ENCODE measurements around the gene LRCH3. TPM values are rescaled to one million over a fixed set of nuclear protein-coding genes. Genes with fewer than 3 reads are reported as not detected.

The LRCH3 gene
- 11.0 to 18.8 TPM (median 13.2 TPM) in 5 replicates for total RNA-seq (2022; extraction: Qiagen RNA extraction; ENCODE audit: low read depth)

GRCh38 chr3:197791113-197791891 is at the start of gene LRCH3:
TSS of gene LRCH3 (plus strand) at chr3:197791254. CDS start at chr3:197791279, 25 bp downstream.

GRCh38 chr3:197749601-197750395 is 41.3 kb upstream of the LRCH3 start, which contains the start of gene FYTTD1:
TSS of gene FYTTD1 (plus strand) at chr3:197749883. CDS start at chr3:197749972, 89 bp downstream.

Other genes with a start within 250 kb of the LRCH3 start
- gene BDH1, start 235.3 kb upstream of the LRCH3 start, total RNA-seq (2022; extraction: Qiagen RNA extraction; ENCODE audit: low read depth): 3.5 to 4.5 TPM (median 4.2 TPM) in 5 replicates
- 7.7 to 10.7 TPM (median 9.7 TPM) in 5 replicates for gene RUBCN, start 54.4 kb upstream of the LRCH3 start, total RNA-seq (2022; extraction: Qiagen RNA extraction; ENCODE audit: low read depth)
- 26.3 to 32.8 TPM (median 29.4 TPM) in 5 replicates for gene FYTTD1, start 41.4 kb upstream of the LRCH3 start, total RNA-seq (2022; extraction: Qiagen RNA extraction; ENCODE audit: low read depth)
- gene RPL35A, start 158.9 kb downstream of the LRCH3 start, total RNA-seq (2022; extraction: Qiagen RNA extraction; ENCODE audit: low read depth): 1,083 to 1,238 TPM (median 1,102 TPM) in 5 replicates
- gene LMLN, start 169.0 kb downstream of the LRCH3 start, total RNA-seq (2022; extraction: Qiagen RNA extraction; ENCODE audit: low read depth): 1.4 to 2.7 TPM (median 2.5 TPM) in 5 replicates

Measured in A549 treated with GW870086 at 1 μM for 4 hours (cell line).